HG02610 (cell line): ENCODE data around the gene SCN5A.
A peak's percentile ranks its signal among the peaks of the same experiment; 100 is the strongest.
"Not testable (repeated sequence)": the region's sequence is repeated elsewhere in the genome, so short reads cannot be mapped to it uniquely, and the experiment has no call there.

Experiments
- ATAC-seq: cut with Tn5 transposase; IDR thresholded peaks from one replicate; pipeline ENCODE4 v1.9.1; 2021; ENCODE audit warnings: mild to moderate bottlenecking, moderate library complexity; ENCODE audit not compliant: unreplicated experiment

The SCN5A gene

DNA sequence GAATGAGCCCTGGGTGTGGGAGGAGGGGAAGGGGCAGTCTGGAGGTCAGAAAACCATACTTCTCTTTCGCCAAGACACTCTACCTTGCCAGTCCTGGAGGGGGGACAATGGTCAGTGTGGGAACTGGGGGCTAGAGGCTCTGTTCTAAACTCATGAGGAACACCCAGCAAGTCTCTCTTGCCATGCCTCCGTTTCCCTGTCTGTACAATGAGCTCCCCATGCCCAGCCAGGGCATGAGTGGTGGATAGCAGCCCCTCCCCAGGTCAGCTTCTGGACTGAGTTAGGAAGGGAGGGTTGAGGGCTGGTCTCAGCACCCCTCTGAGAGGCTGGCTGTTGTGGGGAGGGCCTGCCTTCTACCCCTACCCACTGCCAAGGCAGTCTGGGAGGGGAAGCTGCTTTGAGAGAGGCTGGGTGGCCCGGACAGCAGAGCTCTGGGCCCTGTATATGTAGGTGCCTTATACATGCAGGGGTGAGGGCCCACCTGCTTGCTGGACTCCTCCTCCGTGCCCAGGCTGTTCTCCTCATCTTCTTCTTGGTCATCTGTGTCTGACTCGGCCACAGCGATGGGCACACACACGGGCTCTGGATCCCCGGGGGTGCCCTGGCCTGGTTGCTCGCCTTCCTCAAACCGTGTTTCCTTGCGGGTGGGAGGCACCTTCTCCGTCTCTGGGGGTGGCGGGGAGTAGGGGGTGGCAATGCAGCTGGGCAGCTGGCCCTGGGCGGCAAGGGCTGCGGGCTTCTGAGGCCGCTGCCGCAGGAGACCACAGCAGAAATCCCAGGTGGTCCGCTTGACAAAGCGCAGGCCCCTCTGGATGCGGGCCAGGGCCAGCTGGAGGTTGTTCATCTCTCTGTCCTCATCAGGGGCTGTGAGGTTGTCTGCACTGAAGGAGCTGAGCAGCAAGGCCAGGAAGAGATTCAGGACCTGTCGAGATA is 68.8 kb downstream of the SCN5A start:
- ATAC-seq: no peak

DNA sequence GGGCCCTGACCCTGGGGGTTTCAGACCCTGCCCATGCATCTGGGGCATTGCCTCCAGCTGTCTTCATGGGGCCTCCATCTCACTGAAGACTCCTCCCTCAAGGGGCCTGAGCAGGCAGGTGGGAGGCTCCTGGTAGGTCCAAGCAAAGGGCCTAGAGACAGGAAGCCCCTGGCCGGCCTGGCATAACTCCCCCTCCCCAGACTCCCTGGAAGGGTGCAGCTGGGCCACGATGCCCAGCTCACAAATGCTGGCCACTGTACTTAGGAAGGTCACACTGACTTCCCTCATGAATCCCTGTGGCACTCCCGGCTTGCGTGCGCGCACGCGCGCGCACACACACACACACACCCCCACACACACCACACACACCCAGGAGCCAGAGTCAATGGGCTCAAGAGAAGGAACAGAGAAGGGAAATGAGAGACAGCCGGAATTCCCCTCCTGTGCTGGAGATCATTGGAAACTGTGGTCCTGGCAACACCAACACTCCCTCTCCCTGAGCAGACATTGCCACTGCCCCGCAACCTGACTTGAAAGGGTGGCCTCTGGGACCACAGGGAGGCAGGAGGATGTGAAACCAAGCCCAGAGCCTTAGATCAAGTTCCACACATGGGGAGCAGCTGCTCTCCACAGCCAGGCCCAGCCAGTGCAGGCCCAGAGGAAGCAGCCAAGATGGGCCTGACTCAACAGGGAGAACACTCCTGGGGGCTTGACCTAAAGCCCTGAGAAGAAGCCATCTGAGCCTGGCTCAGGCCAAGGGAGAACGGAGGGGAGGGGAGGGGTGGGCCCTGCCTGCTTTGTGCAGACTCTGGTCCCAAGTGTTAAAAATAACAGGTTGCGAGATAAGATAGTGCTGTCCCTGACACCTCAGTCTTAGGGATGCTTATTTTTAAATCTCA is 69.7 kb downstream of the SCN5A start:
- peak; percentile 71 for ATAC-seq

DNA sequence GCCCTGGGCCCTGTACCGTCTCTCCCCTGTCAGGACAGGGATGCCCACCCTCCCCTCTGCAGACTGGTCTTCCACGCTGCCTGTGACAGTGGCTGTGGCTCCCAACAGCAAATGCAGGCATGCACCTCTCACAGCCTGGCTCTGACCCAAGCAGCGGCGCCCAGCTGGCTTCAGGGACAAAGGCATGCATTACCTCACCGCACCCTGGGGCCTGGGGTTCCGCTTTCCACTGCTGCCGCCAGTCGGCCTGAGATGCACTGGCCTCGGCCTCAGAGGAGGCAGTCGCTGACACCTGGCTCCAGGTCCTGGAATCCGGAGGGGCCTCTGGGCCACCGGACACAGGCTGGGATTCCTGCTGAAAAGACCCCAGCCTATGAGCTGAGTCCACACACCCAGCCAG is 70.3 kb downstream of the SCN5A start:
- ATAC-seq: no peak

DNA sequence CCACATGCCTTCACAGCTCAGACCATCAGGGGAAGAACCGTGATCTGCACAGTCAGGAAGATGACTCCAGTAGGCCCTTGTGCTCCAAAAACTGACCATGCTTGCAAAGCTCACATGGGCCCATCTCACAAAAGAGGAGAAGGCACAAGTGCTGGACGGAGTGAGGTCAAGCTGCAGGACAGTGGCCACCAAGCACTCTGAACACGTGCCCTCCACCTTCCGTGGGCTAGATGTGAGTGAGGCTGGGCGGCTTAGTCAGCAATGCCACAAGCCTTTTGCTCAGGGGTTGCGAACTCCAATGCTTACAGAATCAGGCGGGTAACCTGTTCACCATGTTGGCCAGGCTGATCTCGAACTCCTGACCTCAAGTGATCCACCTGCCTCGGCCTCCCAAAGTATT is 70.9 kb downstream of the SCN5A start:
- ATAC-seq: no peak

DNA sequence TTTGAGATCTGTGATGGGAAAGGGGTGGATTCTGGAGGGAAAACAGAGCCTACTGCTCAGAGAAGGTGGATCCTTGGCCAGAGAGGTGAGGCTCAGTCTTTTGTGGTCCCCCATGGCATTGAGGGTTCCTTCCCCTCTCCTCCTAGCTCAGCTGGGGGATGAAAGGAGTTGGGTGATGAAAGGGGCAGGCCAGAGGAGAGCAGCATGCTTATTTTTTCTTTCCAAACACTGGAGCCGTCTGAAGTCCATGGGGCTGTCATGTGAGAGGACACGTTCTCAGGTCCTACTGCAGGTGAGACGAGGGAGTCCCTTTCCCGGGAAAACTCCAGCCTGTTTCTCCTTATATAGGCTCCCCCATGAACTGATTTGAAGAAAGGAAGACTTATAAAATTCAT is 71.4 kb downstream of the SCN5A start:
- no peak for ATAC-seq

DNA sequence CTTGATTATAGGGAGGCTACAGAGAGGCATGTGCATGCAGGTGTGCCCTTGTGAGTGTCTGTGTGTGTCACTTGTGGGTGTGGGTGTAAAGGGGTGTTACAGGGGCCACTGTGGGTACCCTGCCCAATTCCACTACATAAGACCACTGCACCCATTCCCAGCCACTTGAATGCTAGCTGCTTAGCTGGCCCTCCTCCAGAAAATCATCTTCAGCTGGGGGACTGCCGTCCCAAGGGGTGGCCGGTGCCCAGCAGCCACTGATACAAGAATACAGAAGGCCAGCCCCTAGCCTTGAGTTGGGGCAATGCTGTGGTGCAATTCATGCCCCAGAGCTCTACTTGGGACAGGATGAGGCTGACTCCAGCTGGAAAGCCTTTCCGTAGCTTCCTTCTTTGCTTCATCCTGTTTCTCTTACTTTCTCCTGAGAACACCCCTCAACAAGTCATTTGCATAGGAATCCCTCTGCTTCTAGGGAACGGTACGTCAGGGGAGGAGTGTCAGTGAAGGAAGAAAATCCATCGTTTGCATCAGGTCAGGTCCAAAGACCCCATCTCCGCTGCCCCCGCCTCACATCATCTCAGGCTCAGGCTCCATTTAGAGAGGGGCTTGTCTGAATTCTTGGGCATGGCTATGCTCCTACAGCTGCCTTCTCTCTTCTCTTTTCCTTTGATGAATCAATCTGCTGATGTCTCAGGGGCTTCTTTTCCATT is 72.0 kb downstream of the SCN5A start:
- ATAC-seq: no peak

DNA sequence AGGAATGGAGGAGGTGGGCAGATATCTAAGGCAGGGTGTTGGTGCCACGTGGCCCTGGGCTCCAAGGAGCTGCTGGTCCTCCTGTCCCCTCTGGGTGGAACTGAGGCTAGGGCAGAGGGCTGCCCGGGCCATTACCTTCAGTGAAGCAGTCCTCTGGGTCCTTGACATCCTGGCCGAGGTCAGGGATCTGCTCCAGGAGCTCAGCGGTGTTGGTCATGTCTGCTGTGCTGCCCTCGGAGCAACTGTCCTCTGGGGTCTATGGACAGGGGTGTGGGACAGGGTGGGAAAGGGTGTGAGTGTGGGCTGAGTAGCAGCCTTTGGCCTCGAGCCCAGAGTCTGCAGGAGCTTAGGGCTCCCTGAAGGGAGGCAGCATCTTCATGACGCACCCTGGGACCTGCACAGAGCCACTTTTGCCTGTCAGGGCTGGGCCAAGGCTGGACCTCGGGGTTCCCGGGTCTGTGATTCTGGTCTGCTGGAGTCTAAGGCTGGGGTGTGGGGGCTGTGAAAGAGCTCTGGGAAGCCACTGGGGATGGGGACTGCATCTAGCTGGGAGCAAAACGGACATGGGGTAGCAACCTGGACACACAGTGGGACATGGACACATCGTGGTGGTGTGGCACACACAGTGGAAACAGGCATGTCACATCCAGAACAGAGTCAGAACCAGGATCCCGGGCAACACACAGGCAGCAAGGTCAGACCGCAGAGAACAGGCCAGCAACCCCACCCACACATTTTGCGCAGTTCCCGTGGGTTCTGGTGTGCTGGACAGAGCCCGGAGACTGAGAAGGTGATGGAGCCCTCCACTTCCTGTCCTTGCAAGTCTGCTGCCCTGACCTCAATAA is 72.7 kb downstream of the SCN5A start:
- ATAC-seq: no peak

DNA sequence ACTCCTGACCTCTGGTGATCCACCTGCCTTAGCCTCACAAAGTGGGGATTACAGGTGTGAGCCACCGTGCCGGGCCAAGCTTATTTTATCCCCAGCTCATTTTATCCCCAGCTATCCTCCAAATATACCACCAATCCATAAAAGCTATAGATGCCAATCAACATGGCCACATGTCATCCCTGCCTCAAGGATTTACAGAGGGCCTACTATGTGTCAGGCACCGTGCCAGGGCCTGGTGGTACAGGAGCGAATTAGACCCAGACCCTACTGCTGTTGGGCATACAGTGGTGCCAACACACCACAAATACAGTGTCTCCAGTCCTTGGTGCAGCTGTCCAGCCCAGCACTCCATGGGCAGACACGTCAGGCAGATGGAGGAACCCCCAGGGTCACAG is 73.4 kb downstream of the SCN5A start:
- no peak for ATAC-seq

DNA sequence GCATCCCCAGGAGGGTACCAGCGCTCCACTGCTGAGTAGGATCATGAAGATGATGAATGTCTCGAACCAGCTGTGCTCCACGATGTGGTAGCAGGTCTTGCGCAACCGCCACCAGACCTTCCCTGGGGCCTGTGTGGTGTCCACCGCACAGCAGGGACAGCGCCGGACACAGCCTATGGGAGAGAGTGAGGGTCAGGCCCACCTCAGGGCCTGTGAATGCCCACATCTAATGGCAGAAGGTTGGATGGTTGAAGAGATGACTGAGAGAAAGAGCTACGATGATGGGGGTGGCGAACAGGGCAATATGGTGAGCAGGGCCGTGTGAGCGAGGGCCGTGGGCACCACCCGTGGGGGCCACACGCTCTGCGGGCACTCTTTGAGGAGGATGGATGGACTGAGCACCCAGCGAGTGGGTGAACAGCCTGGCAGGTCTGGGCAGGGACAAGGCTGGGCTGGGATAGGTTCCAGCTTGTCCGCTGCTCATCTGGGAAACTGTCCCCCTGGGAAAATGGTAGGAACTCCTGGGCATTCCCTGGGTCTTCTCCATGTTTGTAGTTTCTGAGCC is 74.1 kb downstream of the SCN5A start:
- no peak for ATAC-seq

DNA sequence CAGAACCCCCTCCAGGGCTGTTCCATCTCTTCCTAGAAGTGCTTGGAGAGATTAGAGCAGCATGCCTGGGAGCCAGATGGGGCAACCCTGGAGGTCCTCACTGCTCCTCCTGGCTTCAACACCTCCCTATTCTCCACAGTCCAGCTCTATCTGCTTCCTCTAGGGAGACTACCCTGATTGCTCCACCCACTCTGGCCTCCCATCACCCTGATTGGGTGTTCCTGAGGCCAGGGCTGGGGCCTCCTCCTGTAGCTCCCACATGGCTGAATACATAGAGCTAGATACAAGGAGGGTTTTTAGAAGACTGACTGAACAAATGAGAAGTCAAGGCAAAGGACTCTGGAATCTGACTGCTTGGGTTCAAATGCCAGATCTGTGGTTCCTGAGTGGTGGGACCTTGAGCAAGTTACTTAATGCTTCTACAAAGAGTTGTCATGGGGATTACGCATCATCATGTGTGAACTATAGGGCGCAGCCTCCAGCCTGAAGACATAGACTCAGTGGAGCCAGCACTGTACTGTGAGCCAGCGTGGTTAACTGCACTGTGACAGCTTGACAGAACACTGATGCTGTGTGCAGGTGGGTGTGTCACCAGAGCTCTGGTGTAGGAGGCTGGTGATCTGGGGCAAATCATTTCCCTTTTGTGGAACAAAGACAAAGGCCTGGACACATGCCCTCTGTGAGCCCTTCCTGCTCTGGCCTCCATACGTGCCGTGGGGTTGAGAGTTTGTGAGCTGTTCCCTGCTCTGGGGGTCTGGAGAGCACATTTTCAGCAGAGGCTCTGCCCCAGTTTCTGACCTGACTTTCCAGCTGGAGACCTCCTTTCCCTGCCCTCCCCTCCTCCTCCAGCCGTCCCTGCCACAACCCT is 74.8 kb downstream of the SCN5A start:
- no peak for ATAC-seq

DNA sequence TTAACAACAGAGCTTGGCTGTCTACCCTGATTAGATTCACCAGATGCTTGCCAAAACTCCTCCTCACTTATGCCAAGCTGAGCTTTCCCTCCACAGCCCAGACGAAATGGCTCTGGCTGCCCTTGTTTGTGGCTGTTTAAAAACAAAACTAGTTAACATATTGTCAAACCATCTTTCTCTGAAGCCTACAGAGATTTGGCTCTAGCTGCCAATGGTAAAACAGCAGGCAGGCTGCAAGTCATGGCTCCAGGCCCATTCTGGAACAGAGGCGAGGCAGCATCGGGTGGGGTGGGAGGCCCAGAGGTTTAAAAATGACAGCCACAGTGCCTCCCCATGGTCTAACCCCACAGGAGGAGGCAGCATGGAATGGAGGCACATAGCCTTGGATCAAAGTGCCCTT is 75.9 kb downstream of the SCN5A start:
- no peak for ATAC-seq

DNA sequence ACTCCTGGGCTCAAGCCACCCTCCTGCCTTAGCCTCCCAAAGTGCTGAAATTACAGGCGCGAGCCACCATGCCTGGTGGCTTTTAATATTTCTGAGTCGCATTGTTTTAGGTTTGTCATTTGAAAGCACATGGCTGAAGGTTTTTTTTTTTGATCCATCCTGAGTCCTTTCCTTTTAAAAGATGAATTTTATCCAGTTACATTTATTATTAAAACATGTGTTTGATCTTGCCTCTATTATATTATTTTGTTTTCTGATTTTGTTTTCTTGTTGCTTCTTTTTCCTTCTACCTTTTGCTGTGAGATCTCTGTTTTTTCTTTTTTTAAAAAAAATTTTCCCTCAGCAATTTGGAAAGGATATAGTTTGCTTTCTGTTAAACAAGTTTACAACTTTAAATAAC is 76.4 kb downstream of the SCN5A start:
- ATAC-seq: no peak

DNA sequence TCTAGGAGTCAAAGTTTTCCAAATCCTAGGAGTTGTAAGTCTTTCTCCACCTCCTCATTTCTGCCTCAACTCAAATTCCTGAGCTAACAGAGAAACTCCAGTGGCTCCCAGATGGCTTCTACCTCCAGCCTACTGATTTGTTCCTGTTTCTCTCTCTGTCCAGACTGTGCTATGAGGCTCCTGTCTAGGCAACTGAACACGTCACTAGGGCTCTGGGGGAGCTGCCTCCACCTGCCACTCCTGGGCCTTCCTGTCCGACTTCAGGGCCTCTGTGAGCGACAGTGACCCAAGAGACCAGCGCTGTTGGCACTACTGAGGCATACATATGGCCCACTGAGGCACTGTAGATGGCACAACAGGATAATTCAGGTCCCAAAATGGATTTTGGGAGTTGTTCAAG is 82.0 kb downstream of the SCN5A start:
- ATAC-seq: no peak

DNA sequence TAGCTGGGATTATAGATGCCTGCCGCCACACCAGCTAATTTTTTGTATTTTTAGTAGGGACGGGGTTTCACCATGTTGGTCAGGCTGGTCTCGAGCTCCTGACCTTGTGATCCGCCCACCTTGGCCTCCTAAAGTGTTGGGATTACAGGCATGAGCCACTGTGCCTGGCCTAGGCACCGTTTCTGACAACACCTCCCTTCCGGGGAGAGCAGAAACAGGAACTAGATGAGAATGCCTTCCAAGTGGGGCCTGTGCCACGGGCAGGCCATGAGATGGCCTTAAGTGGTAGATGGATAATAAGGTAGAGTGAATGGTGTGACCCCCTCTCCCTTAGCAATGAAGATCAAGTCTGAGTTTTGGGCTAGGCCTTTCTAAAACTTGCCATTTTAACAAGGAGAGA is 82.7 kb downstream of the SCN5A start:
- ATAC-seq: not testable (repeated sequence)

DNA sequence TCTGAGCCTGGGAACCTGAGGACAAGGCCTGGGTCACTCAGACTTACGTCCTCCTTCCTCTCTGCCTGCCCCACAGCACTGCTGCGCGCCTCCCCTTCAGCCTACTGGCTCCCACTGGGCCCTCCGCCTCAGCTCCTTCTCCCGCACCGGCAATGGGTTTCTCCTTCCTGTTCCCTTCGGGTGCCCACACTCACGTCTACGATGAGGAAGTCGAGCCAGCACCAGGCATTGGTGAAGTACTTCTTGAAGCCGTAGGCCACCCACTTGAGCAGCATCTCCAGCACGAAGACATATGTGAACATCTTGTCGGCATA is 83.3 kb downstream of the SCN5A start:
- no peak for ATAC-seq

DNA sequence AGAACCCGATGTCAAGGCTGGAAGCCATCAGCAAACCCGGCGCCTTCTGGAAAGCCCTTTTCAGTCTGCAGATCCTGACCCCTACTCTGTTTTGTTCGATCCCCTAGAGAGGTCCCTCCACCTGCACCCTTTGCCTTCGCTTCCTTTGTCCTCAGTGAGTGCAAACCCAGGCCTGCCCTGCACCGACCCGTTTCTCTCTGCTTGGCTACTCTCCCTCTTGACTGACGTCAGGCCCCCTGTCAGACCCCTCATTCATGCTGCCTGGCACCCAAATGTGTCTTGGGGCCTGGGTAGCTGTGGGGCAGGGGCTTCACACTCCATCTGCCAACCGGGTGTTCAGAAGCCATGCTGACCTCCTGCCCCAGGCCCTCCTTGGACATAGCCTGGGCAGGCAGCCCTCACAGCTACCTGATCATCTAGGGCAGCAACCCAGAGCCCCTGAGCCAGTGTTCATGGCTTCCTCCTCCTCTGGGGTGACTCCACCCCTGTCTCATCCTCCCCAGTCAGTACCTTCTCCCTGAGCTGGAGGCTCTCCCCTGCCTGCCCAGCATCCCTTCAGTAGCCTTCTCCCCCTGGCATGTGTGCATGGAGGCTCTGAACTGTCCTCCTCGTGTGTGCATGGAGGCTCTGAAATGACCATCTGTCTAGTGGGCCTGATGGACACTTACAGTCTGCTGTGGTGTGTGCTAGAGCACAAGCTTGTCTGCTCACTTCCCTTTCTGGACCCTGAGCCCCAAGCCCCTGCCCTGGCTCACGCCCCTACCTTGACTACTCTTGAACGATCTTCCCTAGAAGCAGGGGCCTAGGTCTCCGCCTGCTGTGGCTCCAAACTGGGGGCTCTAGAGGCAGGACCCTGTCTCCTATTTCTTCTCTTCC is 83.9 kb downstream of the SCN5A start:
- no peak for ATAC-seq

DNA sequence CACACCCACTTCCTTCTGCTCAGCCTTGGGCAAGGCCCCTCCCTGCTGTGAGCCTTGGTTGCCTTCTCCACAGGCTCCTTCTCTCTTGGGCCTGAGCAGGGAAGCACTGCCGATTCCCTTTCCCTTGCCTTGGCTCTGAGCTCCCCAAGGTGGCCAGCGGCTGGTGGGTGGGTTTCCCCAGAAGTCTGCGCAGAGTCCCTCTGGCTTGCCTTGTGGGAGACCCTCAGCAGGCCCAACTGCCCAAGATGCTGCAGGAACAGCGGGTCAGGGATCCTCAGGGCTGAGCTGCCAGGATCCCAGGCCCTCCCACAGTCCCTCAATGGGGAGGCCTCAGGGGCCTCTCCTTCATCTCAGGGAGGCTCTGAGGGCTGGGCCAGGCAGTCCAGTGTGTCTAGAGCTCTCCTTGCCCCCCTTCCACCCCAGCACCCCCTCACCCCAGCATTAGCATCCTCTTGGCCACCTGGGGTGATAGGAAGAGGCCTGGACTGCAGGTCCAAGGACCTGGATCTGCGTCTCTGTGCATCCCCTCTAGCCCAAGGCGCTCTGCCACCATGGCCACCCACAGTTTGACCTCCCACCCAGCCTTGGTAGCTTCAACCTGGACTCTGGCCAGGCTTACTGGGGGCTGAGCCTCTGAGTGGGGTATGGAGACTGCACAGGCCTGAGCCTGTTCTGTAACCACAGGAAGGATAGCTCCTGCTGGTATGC is 84.7 kb downstream of the SCN5A start:
- no peak for ATAC-seq

DNA sequence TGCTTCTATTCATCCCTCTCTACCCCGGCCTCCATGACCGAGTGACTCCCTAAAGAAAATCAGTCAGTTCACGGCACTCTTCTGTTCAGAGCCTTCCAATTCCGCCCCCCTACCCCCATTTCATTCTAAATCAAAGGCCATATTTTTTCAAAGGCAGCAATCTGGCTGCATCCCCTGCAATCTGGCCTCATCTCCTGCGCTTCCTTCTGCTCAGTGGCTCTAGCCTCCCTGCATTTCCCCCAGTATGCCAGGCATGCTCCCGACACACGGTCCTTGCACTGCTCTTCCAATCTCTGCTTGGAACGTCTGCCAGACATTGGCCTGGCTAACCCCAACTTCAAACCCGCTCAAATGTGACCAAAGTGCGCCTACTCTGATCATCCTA is 85.6 kb downstream of the SCN5A start:
- ATAC-seq: no peak
